GM10248 (cell line): ENCODE data around the gene CREBZF.

Experiments used
- CTCF ChIA-PET: fragments of 300-600 bp; sonication (Branson Sonifier 250); formaldehyde crosslinking; extraction: SDS; loops from one replicate; lab custom pipeline; 2021; ENCODE audit warnings: antibody characterized with exemption; lab: Yijun Ruan, JAX
- POLR2A ChIA-PET: fragments of 350-650 bp; sonication (Branson Sonifier 250); formaldehyde crosslinking; extraction: SDS; loops from one replicate; lab custom pipeline; 2020; ENCODE audit warnings: antibody characterized with exemption; lab: Yijun Ruan, JAX
- DNase-seq: peaks from one replicate; pipeline ENCODE4 v3.0.0; 2012; ENCODE audit errors: extremely low spot score
- TF ChIP-seq, protein P1 (sequence below): IDR thresholded peaks from 2 replicates; pipeline ENCODE4 v1.5.1; 2012; ENCODE audit warnings: mild to moderate bottlenecking, low read depth; ENCODE audit errors: extremely low read depth, missing control alignments, control extremely low read depth

The CREBZF gene

DNA sequence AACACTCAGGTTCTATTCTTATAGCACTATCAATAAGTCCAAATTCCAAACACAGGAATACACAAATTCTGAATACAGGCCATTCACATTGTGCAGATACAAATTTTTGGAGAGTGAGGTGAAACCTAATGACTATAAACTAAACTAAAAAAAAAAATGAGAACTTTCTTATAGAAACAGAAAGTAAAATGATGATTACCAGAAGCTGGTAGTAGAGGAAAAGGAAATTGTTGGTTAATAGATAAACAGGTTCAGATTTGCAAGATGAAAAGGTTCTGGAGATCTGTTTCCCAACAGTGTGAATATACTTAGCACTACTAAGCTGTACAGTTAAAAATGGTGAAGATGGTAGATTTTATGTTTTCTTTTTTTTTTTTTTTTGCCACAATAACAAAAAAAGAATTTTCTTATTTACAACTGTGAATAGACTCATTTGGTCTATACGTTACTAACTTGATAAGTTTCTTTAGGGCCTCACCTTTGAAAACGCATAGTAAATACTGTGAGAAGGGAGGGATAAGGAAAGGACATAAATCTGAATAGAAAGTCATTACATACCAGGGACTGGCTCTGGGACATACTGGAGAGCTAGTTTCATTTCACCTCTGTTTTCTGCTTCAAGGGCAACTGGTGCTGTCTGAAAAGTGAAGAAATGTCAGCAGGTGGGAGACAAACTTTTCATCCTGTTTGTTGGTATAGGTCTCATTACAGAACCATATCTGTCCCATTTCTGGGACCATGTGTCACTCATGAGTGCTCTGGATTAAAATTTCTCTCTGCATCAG lies 35.2 kb upstream of the CREBZF start:
- TF ChIP-seq, protein P1, sequence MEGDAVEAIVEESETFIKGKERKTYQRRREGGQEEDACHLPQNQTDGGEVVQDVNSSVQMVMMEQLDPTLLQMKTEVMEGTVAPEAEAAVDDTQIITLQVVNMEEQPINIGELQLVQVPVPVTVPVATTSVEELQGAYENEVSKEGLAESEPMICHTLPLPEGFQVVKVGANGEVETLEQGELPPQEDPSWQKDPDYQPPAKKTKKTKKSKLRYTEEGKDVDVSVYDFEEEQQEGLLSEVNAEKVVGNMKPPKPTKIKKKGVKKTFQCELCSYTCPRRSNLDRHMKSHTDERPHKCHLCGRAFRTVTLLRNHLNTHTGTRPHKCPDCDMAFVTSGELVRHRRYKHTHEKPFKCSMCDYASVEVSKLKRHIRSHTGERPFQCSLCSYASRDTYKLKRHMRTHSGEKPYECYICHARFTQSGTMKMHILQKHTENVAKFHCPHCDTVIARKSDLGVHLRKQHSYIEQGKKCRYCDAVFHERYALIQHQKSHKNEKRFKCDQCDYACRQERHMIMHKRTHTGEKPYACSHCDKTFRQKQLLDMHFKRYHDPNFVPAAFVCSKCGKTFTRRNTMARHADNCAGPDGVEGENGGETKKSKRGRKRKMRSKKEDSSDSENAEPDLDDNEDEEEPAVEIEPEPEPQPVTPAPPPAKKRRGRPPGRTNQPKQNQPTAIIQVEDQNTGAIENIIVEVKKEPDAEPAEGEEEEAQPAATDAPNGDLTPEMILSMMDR: no peak
- DNase-seq: peak; percentile 29
- ChIA-PET CTCF (interaction anchor here (1.1 to 1.7 kb wide), 4 partner anchors 16 to 25 kb away, joined by 3 to 4 read pairs (median 3); no protein-coding TSS in a partner anchor), POLR2A (no interaction called here)

DNA sequence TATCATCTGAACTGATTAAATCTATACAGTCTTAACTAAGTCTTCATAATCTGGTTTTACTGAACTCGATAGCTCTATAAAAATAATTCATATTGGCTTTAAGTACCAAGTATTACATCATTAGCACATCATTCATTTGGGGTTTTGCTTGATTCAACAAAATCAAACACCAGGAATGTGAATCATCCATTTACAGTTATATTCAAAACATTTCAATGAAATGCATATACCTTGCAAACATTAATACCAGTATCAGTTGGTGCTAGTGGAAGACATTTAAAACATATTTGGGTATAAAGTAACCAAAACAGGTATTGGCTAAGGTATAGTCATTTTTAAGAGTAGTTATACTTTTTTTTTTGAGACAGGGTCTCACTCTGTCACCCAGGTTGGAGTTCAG lies 33.3 kb upstream of the CREBZF start:
- ChIA-PET POLR2A (no interaction called here), CTCF (interaction anchor here (0.8 to 1.6 kb wide), 4 partner anchors 9 to 20 kb away, joined by 3 to 5 read pairs (median 4); no protein-coding TSS in a partner anchor)
- DNase-seq: no peak
- TF ChIP-seq, protein P1: no peak

DNA sequence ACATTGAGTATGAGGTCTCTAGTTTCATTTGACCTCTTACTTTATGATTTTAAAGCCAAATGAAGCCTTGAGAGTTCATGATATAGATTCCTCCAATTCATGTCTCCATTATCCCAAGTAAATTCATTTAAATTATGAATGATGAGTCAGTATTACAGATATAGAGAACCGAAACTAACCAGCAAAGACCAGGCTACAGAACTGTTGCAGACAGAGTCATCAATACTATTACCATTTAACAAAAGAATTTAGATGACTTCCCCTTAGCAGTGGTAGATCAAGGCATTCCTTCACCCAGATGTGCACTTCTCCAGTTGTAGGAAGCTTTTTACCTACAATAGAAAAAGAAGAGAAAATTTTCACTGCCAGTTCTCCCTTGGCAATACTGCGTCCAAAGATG lies 32.8 kb upstream of the CREBZF start:
- TF ChIP-seq, protein P1: no peak
- POLR2A ChIA-PET: no interaction called here
- CTCF ChIA-PET: interaction anchor here (1.6 kb wide), 1 partner anchor 8 kb away, joined by 5 read pairs; no protein-coding TSS in a partner anchor

DNA sequence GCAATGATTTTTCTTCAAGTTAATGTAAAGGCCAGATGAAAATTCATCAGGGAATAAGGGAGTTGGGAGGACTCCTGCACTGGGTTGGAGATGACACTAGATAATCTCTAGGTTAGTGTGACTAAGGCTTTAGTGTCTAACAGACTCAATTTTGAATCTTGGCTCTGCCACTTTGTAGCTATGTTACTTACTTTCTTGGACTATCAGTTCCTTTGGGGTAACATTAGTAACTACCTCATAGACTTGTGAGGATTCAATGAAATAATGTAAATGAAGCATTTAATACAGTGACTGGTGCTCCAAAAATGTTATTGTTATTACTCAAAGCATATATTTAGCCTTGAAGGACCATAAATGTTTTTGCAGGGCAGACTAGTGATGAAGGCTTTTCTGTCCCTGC lies 30.6 kb upstream of the CREBZF start:
- TF ChIP-seq, protein P1: no peak
- CTCF ChIA-PET: interaction anchor here (0.8 to 2.4 kb wide), 4 partner anchors 10 to 147 kb away, joined by 3 to 15 read pairs (median 4); partner anchors contain the start of gene CCDC89
- POLR2A ChIA-PET: no interaction called here
- no peak for DNase-seq

More for the DNA sequence above, 32.8 kb upstream of the CREBZF start:
- DNase-seq: no peak

DNA sequence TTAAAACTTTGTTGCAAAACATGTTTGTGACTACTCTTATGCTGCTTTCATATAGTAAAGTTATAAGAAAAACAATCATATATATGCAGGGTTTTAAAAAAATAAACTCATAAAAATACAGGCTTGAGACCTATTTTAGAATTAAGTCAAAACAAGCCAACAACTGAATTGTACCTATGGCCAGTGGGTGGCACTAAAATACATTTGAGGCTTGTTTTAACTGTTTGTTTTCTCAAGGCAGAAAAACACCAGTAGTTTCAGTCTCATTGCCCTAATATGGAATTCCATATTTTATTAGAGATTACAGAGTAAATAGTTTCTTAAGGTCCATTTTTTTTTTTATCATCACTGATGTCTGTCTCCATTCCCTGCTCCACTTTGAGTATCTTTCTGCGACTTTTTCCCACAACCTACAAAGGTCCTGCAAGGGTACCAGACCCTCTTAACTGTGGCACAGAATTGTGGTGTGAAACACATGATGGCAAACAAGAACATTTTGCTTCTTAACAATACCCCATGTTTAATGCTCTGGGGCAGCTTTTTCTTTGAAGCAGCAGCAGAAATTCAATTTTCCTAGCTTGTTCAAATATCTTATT lies 29.6 kb upstream of the CREBZF start:
- TF ChIP-seq, protein P1: peak; percentile 29
- POLR2A ChIA-PET: no interaction called here
- CTCF ChIA-PET: interaction anchor here (0.8 to 1.7 kb wide), 3 partner anchors 13 to 148 kb away, joined by 3 to 4 read pairs (median 4); no protein-coding TSS in a partner anchor
- DNase-seq: no peak

DNA sequence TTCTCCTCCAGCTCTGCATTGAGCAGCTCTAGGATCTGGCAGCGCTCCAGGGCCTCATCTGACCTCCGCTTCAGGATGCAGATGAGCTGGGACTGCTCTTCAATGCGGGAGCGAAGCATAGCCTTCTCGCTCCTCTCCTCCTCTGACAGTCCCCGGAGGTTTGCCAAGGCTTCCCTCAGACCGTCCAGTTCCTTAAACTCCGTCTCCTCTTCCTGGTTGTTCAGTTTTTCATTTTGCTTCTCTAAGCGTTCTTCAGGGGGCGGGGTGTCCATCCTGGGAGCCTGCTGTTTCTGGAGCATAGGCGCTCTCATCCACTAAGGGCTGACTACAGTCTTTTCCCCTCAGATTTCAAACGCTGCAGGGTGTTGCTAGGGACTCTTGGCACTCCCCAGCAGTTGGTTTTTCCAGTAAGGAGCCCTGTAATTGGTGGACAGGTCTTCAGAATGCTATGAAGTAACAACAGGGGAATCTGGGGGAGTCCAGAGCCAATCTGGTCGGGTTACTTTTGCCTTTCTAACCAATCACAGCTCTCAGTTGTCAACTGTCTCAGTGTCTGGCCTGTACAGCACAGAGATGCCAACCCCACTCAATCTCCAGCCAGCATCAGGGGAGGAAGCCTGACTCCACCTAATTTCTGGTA lies 21.0 kb upstream of the CREBZF start, which contains the start of gene CCDC89:
CCDC89 (minus strand) TSS at position 376 of the 640 bp plus-strand sequence; CDS start at position 311, 65 bp downstream.
- DNase-seq: no peak
- ChIA-PET CTCF (interaction anchor here (1.0 to 3.0 kb wide), 2 partner anchors 10 to 17 kb away, joined by 3 to 15 read pairs; no protein-coding TSS in a partner anchor), POLR2A (interaction anchor here (0.9 kb wide), 1 partner anchor 38 kb away, joined by 3 read pairs; the partner anchor contains the start of gene TMEM126A)

More for the DNA sequence above, 21.0 kb upstream of the CREBZF start, which contains the start of gene CCDC89:
- TF ChIP-seq, protein P1: no peak
